ENCODE data around the gene CACNG3. TPM values are rescaled to one million over a fixed set of nuclear protein-coding genes. Genes with fewer than 3 reads are reported as not detected.

The CACNG3 gene
- total RNA-seq, 6 donors from 2014 or later, result not detected

DNA sequence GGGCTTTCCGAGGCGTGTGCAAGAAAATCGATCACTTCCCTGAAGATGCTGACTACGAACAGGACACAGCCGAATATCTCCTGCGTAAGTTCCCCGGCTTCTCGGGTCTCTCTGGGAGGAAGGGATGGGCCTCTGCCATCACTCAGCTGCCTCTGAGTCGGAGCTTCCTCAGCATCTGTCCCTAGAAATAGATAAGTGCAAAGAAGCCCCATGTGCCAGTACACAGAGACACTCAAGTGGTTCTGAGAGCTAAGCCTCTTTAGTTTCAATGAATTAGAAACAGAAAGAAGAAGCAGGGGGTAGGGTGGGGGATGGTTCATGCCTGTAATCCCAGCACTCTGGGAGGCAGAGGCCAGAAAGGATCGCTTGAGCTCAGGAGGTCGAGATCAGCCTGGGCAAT, 90.6 kb downstream of the CACNG3 start:
- H3K27ac ChIP-seq, result no peak overlapping the region
- ATAC-seq (ENCODE audit: low FRiP score in 2 of 2), result no peak
- no peaks in the 10 kb centered on the region for H3K9me3 ChIP-seq
- no peak overlapping the region for H3K4me3 ChIP-seq
- WGBS, 2 donors, result 72 to 80% methylated on average over 6 to 11 of the region's 11 CpGs
- no peaks in the 10 kb centered on the region for H3K4me1 ChIP-seq
- H3K27me3 ChIP-seq, result no peaks in the 10 kb centered on the region
- no peaks in the 10 kb centered on the region for H3K36me3 ChIP-seq
- DNase-seq, result no peak
- TF ChIP-seq POLR2AphosphoS5 (IDR thresholded peaks at IDR 0.05), result no peak
- TF ChIP-seq EP300 (IDR thresholded peaks at IDR 0.05), result no peak
- TF ChIP-seq, protein P1, sequence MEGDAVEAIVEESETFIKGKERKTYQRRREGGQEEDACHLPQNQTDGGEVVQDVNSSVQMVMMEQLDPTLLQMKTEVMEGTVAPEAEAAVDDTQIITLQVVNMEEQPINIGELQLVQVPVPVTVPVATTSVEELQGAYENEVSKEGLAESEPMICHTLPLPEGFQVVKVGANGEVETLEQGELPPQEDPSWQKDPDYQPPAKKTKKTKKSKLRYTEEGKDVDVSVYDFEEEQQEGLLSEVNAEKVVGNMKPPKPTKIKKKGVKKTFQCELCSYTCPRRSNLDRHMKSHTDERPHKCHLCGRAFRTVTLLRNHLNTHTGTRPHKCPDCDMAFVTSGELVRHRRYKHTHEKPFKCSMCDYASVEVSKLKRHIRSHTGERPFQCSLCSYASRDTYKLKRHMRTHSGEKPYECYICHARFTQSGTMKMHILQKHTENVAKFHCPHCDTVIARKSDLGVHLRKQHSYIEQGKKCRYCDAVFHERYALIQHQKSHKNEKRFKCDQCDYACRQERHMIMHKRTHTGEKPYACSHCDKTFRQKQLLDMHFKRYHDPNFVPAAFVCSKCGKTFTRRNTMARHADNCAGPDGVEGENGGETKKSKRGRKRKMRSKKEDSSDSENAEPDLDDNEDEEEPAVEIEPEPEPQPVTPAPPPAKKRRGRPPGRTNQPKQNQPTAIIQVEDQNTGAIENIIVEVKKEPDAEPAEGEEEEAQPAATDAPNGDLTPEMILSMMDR (IDR thresholded peaks at IDR 0.05), result no peak
- TF ChIP-seq POLR2A (IDR thresholded peaks at IDR 0.05), result no peak

DNA sequence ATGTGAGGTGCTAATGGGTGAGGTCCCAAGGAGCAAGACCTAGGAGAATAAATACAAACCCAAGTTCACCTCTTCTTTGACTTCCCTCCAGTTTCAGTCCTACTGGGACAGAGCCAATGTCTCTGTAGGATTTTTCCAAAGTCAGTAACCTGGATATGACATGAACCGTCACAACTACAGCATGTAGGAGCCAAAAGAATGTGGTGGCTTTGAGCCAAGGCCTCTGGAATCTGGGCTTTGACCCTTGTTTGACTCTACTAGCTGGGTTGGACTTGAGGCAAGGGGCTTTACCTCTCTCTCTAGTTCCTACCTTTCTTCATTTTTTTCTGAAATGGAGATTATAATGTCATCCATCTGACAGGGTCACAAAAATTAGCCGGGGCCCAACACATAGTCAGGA, 91.4 kb downstream of the CACNG3 start:
- WGBS, 2 donors, result 48 to 85% methylated on average over 1 to 2 of the region's 2 CpGs
- Histone ChIP-seq H3K27ac (no peak overlapping the region), H3K36me3 (no peaks in the 10 kb centered on the region), H3K4me1 (no peaks in the 10 kb centered on the region), H3K27me3 (no peaks in the 10 kb centered on the region), H3K9me3 (no peaks in the 10 kb centered on the region), H3K4me3 (no peak overlapping the region)
- DNase-seq (no peak), ATAC-seq (ENCODE audit: low FRiP score in 2 of 2) (no peak)
- TF ChIP-seq EP300 (IDR thresholded peaks at IDR 0.05) (no peak), POLR2AphosphoS5 (IDR thresholded peaks at IDR 0.05) (no peak), POLR2A (IDR thresholded peaks at IDR 0.05) (no peak)
- TF ChIP-seq, protein P1 (IDR thresholded peaks at IDR 0.05), result no peak

DNA sequence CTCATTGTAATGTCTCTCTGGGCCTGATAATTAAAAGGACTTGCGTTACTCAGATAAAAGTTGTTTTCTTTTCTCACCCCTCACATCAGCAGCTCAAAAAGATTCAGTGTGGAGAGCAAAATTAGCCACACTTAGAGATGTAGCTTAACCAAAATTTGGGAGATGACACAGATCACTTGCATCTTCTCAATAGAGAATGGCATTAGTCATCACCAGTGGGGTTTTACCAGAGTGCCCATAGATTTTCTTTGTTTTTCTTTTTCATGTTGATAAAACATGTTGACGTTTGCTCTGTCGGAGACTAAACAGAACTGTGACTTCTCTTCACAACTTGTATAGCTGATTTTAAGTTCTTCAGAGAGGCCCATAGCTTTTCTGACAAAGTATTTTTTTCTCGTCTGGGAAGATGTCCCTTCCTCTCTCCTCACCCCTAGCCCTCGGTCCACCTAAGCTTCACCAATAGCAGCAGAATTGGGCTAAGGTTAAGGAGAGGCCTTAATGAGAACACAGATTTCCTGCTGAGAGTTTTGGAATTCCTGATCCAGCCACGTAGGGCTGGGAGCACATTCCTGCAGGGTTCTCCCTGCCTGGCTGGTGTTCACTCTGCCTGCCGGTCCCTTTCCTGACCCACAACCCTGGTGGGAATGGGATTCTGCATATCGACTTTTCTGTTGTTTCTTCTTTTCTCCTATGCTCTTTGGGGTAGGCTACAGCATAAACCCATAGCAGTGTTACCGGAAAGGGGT, 92.6 kb downstream of the CACNG3 start:
- no peaks in the 10 kb centered on the region for H3K9me3 ChIP-seq
- H3K4me3 ChIP-seq, result no peak overlapping the region
- no peak overlapping the region for H3K27ac ChIP-seq
- DNase-seq (no peak), ATAC-seq (ENCODE audit: low FRiP score in 2 of 2) (no peak)
- H3K27me3 ChIP-seq, result no peaks in the 10 kb centered on the region
- 56 to 61% methylated on average over 9 of the region's 9 CpGs for WGBS, 2 donors
- TF ChIP-seq POLR2AphosphoS5 (IDR thresholded peaks at IDR 0.05), result no peak
- TF ChIP-seq POLR2A (IDR thresholded peaks at IDR 0.05), result no peak
- TF ChIP-seq, protein P1 (IDR thresholded peaks at IDR 0.05), result no peak
- TF ChIP-seq EP300 (IDR thresholded peaks at IDR 0.05), result no peak
- no peaks in the 10 kb centered on the region for H3K36me3 ChIP-seq
- H3K4me1 ChIP-seq, result no peaks in the 10 kb centered on the region

DNA sequence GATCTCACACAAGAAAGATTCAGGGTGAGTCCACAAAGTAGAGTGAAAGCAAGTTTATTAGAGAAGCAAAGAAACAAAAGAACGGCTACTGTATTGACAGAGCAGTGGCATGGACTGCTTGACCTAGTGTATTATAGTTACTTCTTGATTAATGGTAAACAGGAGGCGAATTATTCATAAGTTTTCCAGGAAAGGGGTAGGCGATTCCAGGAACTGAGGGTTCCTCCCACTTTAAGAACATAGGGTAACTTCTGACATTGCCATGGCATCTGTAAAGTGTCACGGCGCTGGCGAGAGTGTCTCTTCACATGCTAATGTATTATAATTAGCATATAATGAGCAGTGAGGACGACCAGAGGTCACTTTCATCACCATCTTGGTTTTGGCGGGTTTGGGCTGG, 93.2 kb downstream of the CACNG3 start:
- Histone ChIP-seq H3K9me3 (no peaks in the 10 kb centered on the region), H3K27ac (no peak overlapping the region), H3K36me3 (no peaks in the 10 kb centered on the region), H3K4me3 (no peak overlapping the region), H3K27me3 (no peaks in the 10 kb centered on the region), H3K4me1 (no peaks in the 10 kb centered on the region)
- TF ChIP-seq POLR2AphosphoS5 (IDR thresholded peaks at IDR 0.05) (no peak), EP300 (IDR thresholded peaks at IDR 0.05) (no peak), POLR2A (IDR thresholded peaks at IDR 0.05) (no peak)
- TF ChIP-seq, protein P1 (IDR thresholded peaks at IDR 0.05), result no peak
- 68 to 69% methylated on average over 8 of the region's 8 CpGs for WGBS, 2 donors
- DNase-seq (no peak), ATAC-seq (ENCODE audit: low FRiP score in 2 of 2) (no peak)

DNA sequence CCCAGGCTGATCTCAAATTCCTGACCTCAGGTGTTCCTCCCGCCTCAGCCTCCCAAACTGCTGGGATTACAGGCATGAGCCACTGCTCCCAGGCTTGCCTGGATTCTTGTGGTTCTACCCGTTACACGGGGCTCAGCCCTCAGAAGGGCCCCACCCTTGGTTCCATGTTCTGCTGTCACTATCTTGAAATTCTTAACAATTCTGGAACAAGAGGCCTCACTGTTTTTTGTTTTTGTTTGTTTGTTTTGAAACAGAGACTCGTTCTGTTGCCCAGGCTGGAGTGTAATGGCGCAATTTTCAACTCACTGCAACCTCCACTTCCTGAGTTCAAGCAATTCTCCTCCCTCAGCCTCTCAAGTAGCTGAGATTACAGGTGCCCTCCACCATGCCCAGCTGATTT, 96.6 kb downstream of the CACNG3 start:
- no peak for DNase-seq
- TF ChIP-seq POLR2AphosphoS5 (IDR thresholded peaks at IDR 0.05) (no peak), POLR2A (IDR thresholded peaks at IDR 0.05) (no peak), EP300 (IDR thresholded peaks at IDR 0.05) (no peak)
- TF ChIP-seq, protein P1 (IDR thresholded peaks at IDR 0.05), result no peak
- no peak overlapping the region for H3K4me3 ChIP-seq
- no peak overlapping the region for H3K27ac ChIP-seq
- no peaks in the 10 kb centered on the region for H3K4me1 ChIP-seq
- WGBS, 2 donors, result 81 to 85% methylated on average over 5 of the region's 5 CpGs
- no peaks in the 10 kb centered on the region for H3K27me3 ChIP-seq
- ATAC-seq (ENCODE audit: low FRiP score in 2 of 2), result no peak
- no peaks in the 10 kb centered on the region for H3K36me3 ChIP-seq
- H3K9me3 ChIP-seq, result no peaks in the 10 kb centered on the region
